ENCODE measurements around the gene GAL3ST2. TPM values are rescaled to one million over a fixed set of nuclear protein-coding genes. Genes with fewer than 3 reads are reported as not detected.

GAL3ST2 gene
- total RNA-seq, 2 experiments from 2014 or later, result not detected

DNA sequence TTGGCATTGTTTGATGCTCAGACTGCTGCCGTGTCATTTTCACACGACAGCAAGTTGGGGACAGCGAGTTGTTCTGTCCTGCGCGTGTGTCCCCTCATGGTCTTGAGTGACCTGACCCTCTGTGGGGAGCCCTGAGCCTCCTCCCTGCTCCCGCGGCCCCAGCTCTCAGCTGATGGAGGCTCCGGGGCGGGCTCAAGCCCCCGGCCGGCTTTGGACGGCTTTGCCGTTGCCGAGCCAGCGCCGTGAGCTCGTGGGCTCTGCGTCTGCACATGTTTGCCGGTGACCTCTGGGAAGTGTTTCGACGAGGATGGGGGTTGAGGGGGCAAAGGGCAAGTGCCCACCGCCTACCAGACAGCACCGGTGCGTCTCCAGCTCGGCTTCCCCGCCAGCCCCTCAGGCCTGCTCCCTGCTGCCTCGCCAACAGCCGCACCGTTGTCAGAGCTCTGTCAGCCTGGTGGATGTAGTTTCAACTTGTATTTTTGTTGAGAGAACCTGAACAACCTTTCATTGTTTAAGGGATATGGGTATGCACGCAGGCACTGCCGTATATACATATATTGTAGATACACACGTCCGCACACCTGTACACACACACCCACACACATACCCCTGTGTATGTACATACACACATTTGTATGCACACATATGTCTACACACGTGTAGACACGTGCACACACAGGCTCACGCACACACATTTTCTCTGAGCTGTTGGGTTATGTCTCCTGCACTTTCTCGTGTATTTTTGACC lies 68.4 kb downstream of the GAL3ST2 start:
- H3K36me3 Mint-ChIP-seq (ENCODE audit: low read depth), result no peaks in the 10 kb centered on the region
- H3K27ac Mint-ChIP-seq, result peak overlapping the region; percentile 74
- peaks cover 5% of the 10 kb centered on the region for H3K9me3 Mint-ChIP-seq
- H3K27me3 Mint-ChIP-seq (ENCODE audit: low read depth), result peaks cover 6% of the 10 kb centered on the region
- intact Hi-C loops (cut with micrococcal nuclease), result loop anchor here (1.0 to 5.0 kb wide), 6 partner anchors 14 to 743 kb away; partner anchors contain the start of gene MTERF4
- H3K4me1 Mint-ChIP-seq (ENCODE audit: low read depth), result peaks cover 37% of the 10 kb centered on the region
- CTCF ChIA-PET, result interaction anchor here (0.9 to 2.2 kb wide), 2 partner anchors 15 to 34 kb away, joined by 4 to 10 read pairs; no protein-coding TSS in a partner anchor
- H3K4me3 Mint-ChIP-seq, result peak overlapping the region; percentile 56
- no peak for DNase-seq

DNA sequence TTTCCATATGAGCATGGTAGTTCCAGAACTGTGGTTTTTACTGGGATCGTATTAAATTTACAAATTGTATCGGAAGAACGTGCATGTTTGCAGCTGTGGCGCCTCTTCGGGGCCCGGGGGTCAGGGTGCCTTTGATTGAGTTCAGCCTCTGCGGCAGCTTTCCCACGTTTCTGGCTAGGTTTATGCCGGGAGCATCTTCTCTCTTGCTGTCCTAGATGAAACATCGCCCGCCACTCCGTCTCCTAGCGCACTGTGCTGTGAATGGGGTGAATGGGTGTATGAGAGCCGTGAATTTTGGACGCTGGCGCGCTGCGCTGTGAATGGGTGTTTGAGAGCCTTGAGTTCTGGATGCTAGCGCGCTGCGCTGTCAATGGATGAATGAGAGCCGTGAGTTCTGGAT lies 69.8 kb downstream of the GAL3ST2 start:
- no peak for DNase-seq
- H3K36me3 Mint-ChIP-seq (ENCODE audit: low read depth), result peaks cover 1% of the 10 kb centered on the region
- peaks cover 37% of the 10 kb centered on the region for H3K4me1 Mint-ChIP-seq (ENCODE audit: low read depth)
- peaks cover 6% of the 10 kb centered on the region for H3K27me3 Mint-ChIP-seq (ENCODE audit: low read depth)
- H3K9me3 Mint-ChIP-seq, result peaks cover 5% of the 10 kb centered on the region
- intact Hi-C loops (cut with micrococcal nuclease), result no loop called here
- CTCF ChIA-PET, result interaction anchor here (2.2 kb wide), 1 partner anchor 33 kb away, joined by 10 read pairs; no protein-coding TSS in a partner anchor
- peak overlapping the region; percentile 44 for H3K27ac Mint-ChIP-seq
- peak overlapping the region; percentile 33 for H3K4me3 Mint-ChIP-seq

DNA sequence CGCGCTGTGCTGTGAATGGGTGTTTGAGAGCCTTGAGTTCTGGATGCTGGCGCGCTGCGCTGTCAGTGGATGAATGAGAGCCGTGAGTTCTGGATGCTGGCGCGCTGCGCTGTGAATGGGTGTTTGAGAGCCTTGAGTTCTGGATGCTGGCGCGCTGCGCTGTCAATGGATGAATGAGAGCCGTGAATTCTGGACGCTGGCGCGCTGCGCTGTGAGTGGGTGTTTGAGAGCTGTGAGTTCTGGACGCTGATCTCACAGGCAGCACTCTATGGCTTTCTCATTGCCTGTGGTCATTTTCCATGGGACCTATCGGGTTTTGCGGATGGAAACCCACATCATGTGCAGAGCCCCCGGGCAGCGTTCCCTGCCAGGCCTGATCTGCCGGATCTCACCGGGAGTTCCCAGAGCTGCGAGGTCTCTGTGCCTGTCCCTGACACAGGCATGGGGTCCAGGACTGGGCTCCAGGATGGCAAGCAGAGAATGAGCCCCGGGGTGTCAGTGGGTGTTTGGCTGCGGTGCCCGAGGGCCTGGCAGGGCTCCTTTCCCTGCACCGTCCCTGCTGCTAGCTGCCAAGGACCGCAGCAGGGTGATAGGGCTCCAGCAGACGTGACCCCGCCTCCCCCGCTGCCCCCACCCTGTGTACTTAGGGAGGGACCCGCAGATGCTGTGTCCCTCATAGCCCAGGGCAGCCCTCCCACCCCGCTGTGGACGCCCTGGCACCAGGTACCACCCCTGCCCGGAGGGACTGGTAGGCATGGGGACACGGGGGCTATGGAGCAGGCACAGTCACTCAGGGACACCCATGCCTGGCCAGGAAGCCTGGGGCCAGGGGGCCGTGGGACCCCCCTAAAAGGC lies 72.4 kb downstream of the GAL3ST2 start:
- Mint-ChIP-seq H3K4me1 (ENCODE audit: low read depth) (peaks cover 25% of the 10 kb centered on the region), H3K27me3 (ENCODE audit: low read depth) (no peaks in the 10 kb centered on the region), H3K9me3 (peaks cover 5% of the 10 kb centered on the region), H3K36me3 (ENCODE audit: low read depth) (peaks cover 6% of the 10 kb centered on the region), H3K27ac (no peak overlapping the region), H3K4me3 (no peak overlapping the region)
- intact Hi-C loops (cut with micrococcal nuclease), result no loop called here
- CTCF ChIA-PET, result no interaction called here
- peak; percentile 5 for DNase-seq

DNA sequence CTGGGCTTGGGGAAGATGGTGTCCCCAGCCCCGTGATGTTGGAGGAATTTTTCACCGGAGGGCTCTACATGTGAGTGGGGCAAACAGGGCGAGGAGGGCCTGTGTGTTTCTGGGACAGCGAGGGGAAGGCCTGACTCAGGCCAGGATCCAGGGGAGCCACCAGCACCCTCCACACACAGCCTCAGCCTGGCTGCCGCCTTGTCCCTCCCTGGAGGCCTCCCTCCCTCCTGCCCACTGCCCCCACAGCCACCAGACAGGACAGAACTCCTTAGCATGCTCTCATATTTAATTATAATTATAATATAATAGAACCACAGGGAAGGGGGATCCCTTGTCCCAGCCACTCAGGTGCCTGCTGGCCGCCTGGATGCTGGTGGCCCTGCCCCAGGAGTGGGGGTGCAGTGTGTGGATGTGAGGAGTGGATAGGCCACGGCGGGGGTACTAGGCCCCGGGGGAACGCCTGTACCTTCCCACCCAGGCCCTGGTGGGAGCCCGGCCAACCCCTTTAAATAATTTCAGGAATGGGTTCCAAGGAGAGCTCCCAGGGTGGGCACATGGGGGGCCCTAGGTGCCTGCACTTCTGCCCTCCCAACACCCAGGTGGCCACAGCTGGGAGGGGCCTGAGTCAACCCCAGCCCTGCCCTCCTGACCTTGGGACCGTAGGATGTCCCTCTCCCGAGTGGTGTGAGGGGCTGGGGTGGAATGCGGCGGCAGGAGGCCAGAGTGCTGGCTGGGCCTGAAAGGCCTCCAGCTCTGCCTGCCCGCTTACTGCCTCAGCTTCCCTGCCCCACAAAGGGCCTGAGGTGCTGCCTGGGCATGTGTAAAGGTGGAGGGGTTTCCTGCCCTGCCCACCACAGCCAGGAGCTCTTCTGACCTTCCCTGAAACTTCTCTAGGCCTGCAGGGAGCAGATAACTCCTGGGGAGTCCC lies 73.3 kb downstream of the GAL3ST2 start:
- no peaks in the 10 kb centered on the region for H3K27me3 Mint-ChIP-seq (ENCODE audit: low read depth)
- H3K4me1 Mint-ChIP-seq (ENCODE audit: low read depth), result peaks cover 18% of the 10 kb centered on the region
- H3K9me3 Mint-ChIP-seq, result peaks cover 5% of the 10 kb centered on the region
- DNase-seq, result no peak
- H3K36me3 Mint-ChIP-seq (ENCODE audit: low read depth), result peaks cover 6% of the 10 kb centered on the region
- no peak overlapping the region for H3K4me3 Mint-ChIP-seq
- intact Hi-C loops (cut with micrococcal nuclease), result no loop called here
- CTCF ChIA-PET, result interaction anchor here (0.7 kb wide), 1 partner anchor 62 kb away, joined by 3 read pairs; no protein-coding TSS in a partner anchor
- H3K27ac Mint-ChIP-seq, result peak overlapping the region; percentile 36

DNA sequence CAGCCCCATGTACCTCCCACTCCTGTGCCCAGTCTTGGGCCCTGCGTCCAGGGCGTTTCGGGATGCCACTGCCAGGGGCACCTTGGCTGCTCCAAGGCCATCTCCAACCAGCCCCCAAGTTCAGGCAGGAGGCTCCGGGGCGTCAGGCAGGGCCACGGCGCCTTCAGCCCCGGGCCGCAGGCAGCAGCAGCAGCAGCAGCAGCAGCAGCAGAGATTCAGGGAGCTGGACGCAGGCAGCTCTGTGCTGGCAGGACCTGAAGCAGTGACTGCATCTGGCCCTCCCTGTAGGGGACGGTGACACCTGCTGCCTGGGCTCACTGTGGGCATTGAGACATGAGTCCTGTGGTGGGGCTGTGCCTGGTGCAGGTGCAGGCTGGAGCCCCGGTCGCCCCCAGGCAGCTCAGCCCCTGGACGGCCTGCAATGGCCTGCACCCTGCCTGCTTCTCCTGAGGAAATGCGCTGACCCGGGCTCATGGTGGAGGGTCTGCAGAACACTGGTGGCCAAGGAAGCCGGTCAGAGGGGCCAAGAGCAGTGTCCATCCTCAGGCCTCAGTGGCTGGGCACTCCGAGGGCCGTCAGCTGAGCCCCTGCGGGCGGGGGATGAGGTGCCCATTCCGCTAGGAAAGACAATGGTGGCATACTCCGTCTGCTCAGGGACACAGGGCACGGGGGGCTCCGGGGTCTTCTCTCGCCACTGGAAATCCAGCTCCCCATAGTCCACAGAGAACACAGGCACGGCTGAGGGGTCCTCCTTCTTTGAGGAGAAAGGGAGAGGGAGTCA lies 74.1 kb downstream of the GAL3ST2 start:
- intact Hi-C loops (cut with micrococcal nuclease), result no loop called here
- CTCF ChIA-PET, result interaction anchor here (0.7 kb wide), 1 partner anchor 63 kb away, joined by 3 read pairs; no protein-coding TSS in a partner anchor
- Mint-ChIP-seq H3K27ac (peak overlapping the region; percentile 36), H3K27me3 (ENCODE audit: low read depth) (no peaks in the 10 kb centered on the region), H3K9me3 (peaks cover 3% of the 10 kb centered on the region), H3K36me3 (ENCODE audit: low read depth) (peaks cover 6% of the 10 kb centered on the region), H3K4me3 (no peak overlapping the region), H3K4me1 (ENCODE audit: low read depth) (peaks cover 11% of the 10 kb centered on the region)
- DNase-seq, result no peak

DNA sequence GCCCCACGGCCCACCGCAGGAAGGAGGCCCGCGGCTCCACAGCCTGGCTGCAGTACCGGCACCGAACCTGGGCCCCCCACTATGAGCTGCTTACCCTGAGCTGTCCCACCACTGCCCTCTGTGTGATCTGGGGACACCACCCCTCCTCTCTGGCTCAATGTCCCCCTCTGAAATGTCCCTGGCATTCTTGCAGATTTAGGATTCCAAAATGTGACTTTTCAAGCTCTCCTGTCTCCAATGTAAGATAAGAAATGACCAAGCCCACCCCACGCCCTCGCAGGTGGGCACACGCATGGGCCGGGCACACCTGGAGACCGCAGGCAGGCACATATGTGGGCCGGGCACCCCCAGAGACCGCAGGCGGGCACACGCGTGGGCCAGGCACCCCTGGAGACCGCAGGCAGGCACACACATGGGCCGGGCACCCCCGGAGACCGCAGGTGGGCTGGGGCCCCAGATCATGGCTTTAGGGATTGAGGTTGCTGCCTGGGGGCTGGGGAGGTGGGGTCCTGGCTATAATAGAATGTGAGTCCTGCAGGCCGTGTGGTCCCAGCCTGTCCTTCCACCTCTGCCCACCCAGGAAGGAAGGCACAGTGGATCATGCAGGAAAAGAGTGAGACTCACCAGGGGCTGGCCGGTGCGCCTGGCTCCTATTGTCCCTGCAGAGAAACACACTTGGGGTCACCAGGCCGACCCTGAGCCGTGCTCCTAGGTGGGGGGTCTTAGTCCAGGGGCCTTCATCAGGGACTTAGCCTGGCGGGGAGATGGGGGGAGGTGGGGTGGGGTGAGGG lies 74.9 kb downstream of the GAL3ST2 start:
- intact Hi-C loops (cut with micrococcal nuclease), result no loop called here
- Mint-ChIP-seq H3K9me3 (no peaks in the 10 kb centered on the region), H3K4me1 (ENCODE audit: low read depth) (peaks cover 8% of the 10 kb centered on the region), H3K27ac (no peak overlapping the region), H3K27me3 (ENCODE audit: low read depth) (no peaks in the 10 kb centered on the region), H3K4me3 (no peak overlapping the region), H3K36me3 (ENCODE audit: low read depth) (peaks cover 6% of the 10 kb centered on the region)
- DNase-seq, result no peak
- CTCF ChIA-PET, result no interaction called here

DNA sequence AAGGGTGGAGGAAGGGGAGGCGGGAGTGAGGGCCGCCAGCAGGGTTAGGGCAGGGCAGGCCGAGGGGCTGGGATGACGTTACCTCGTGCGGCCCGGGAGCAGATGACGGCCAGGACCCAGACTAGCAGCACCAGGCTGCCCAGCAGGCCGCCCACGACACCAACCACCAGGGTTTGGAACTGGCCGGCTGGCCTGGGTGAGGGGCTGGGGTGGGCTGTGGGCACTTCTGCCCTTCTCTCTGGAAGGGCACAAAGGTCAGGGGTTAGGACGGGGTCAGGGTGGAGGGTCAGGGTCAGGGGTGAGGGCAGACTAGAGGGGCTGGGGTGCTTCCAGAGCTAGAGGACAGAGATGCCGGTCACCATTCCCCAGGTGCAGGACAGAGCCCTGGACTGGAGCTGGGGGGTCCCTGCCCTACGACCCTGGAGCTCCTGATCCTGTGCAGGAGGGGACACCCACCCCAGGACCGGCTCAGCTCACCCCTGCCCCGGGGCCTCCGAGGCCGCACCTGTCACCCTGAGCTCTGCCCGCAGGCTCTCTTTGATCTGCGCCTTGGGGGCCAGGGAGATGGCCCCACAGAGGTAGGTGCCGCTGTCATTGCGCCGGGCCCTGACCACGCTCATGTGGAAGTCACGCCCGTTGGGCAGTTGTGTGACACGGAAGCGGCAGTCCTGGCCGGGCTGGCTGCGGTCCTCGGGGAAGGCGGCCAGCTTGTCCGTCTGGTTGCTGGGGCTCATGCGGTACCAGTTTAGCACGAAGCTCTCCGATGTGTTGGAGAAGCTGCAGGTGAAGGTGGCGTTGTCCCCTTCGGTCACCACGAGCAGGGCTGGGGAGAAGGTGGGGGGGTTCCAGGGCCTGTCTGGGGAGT lies 75.7 kb downstream of the GAL3ST2 start:
- intact Hi-C loops (cut with micrococcal nuclease), result no loop called here
- CTCF ChIA-PET, result no interaction called here
- H3K9me3 Mint-ChIP-seq, result no peaks in the 10 kb centered on the region
- H3K27me3 Mint-ChIP-seq (ENCODE audit: low read depth), result no peaks in the 10 kb centered on the region
- H3K4me3 Mint-ChIP-seq, result no peak overlapping the region
- peaks cover 11% of the 10 kb centered on the region for H3K4me1 Mint-ChIP-seq (ENCODE audit: low read depth)
- DNase-seq, result no peak
- peaks cover 6% of the 10 kb centered on the region for H3K36me3 Mint-ChIP-seq (ENCODE audit: low read depth)
- H3K27ac Mint-ChIP-seq, result no peak overlapping the region

DNA sequence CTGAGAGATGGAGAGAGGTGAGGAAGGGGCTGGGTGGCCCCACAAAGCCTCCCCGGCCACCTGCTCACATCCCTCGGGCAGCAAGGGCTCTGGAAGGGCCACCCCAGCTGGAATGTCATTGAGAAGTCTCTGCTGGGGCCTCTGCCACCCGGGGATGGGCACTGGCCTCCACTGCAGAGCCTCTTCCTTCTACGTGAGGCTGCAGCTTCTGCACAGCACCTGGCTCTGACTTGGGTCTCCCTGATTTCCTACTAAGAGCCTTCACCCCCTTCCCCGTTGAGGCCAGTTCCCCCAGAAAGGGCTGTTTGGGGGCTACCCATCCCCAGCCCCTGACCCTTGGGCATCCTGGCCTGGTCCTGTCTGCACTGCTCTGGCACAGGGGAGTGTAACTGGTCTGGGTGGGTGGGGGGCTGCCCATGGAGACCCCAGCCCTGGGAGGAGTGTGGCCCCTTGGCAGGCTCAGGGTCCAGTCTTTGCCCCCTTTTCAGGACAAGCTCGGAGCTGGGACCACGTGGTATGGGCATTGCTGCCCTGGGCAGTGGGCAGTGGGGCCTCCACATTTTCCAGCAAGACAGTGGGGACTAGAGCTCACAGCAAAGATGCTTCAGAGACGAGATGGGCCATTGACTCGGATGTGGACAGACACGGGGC lies 76.5 kb downstream of the GAL3ST2 start:
- H3K4me3 Mint-ChIP-seq, result no peak overlapping the region
- H3K27ac Mint-ChIP-seq, result no peak overlapping the region
- H3K4me1 Mint-ChIP-seq (ENCODE audit: low read depth), result peaks cover 15% of the 10 kb centered on the region
- no peak for DNase-seq
- no peaks in the 10 kb centered on the region for H3K27me3 Mint-ChIP-seq (ENCODE audit: low read depth)
- intact Hi-C loops (cut with micrococcal nuclease), result no loop called here
- H3K36me3 Mint-ChIP-seq (ENCODE audit: low read depth), result peaks cover 6% of the 10 kb centered on the region
- H3K9me3 Mint-ChIP-seq, result no peaks in the 10 kb centered on the region
- CTCF ChIA-PET, result interaction anchor here (1.5 kb wide), 1 partner anchor 16 kb away, joined by 3 read pairs; no protein-coding TSS in a partner anchor

All from activated naive CD4-positive, alpha-beta T cell treated with anti-CD3 and anti-CD28 coated beads for 36 hours (primary cell).